HG03354 (cell line): ENCODE measurements around the gene EXD3.

Experiments used
- ATAC-seq: cut with Tn5 transposase; IDR thresholded peaks from one replicate; pipeline ENCODE4 v1.9.1; 2021; ENCODE audit warnings: mild to moderate bottlenecking; ENCODE audit not compliant: unreplicated experiment, poor library complexity, severe bottlenecking

Gene EXD3

GRCh38 chr9:137304383-137305059, 118.4 kb downstream of the EXD3 start:
- ATAC-seq: no peak

DNA sequence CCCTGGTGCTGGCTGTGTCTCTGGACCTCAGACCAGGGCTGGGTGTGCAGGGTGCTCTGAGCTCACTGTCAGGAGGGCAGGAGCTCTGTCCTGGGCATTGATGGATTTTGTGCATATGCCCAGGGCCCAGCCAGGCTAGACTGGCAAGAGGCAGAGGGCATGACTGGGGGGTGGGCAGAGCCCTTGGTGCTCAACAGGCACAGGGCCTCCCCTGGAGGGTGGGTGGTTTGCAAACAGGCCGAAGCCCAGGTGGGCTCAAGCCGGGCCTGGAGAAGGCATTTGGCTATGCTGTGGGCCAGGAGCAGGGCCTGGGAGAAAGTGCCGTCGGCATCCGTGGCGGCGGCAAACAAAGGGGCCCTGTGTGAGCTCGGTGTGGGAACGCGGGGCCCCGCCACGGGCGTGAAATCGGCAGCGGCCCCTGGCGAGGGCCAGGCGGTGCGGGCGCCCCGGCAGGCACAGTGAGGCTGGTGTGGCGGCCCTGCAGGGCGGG, 119.0 kb downstream of the EXD3 start:
- ATAC-seq: no peak

DNA sequence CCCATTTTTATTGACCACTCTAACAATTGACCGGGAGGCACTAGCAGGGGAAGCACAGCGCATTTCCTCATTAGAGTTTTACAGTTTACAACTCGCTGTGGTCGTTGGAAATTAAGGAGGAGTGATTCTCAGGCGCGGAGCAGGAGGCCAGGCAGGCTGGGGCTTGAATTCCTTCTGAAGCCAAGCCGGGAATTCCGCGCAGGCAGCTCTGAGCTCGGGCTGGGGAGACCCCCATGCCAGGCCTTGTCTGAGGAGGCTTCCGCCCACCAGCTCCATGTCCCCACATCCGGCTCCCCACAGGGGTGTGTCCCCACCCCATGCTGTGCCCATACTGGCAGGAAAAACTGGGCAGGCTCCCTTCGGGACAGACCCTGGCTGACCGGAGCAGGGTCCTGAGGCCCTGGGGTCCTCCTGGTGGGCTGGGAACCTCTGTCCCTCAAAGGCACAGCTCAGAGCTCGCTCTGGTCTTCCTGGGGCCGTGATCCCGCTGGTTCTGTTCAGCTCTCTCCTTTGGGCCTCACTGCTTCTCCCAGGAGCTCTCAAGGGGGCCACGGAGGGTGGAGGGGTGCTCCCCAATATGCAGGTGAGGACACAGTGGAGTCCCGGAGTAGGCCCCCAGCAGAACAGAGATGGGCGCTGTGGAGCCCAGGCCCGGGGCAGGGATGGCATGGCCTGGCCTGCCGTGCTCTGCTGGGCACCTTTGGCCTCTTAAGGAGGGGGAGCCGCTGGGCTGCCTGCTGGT, 119.6 kb downstream of the EXD3 start:
- no peak for ATAC-seq

DNA sequence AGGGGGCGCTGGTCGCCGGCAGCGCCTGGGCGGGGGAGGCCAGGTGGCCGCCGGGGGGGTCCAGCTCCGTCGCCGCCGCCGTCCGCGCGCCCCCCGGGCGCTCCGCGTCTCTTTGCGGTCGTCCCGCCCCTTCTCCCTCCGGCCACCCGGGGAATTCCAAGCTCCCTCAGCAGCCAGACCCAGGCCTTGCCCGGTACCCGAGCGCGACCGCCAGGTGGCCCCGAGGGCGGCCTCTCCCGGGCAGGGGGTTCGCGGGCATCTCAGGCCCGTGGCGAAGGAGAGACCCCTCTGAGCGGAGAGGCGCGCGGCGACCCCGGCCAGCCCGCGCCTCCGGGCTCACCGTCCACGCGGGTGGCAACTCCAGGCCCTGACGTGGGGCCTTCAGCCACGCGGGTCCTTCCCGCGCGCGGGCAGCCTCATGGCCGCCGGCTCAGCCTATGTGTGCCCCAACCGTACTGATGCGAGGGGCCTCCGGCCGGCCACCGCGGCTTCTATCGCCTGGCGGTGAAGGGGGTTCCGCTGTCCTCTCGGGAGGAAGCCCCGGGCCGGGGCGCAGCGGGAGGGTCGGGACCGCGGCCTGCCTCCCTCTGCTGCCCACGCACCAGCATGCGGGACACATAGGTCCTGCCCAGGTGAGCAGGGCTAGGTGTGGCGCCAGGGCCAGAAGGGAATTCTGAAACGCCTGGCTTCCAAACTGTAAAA, 120.4 kb downstream of the EXD3 start:
- peak; percentile 50 for ATAC-seq

DNA sequence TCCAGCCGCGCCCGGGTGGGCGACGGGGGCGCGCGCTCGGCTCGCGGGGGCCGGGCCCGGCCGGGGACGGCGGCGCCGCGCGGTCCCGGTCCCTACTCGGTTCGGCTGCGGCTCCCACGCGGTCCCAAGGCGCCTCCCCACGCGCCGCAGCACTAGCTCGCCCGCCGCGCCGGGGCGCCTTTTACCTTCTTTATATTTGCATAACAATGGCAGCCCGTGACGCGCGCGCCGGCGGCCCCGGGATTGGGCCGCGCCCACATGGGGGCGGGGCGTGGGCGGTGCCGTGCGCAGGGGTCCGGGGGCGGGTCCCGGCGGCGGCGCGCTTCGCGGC, 120.9 kb downstream of the EXD3 start, which contains the start of gene NRARP:
NRARP (minus strand) TSS at position 154 of the 331 bp plus-strand sequence. CDS start 343 bp downstream, outside the sequence.
- ATAC-seq: peak; percentile 79

DNA sequence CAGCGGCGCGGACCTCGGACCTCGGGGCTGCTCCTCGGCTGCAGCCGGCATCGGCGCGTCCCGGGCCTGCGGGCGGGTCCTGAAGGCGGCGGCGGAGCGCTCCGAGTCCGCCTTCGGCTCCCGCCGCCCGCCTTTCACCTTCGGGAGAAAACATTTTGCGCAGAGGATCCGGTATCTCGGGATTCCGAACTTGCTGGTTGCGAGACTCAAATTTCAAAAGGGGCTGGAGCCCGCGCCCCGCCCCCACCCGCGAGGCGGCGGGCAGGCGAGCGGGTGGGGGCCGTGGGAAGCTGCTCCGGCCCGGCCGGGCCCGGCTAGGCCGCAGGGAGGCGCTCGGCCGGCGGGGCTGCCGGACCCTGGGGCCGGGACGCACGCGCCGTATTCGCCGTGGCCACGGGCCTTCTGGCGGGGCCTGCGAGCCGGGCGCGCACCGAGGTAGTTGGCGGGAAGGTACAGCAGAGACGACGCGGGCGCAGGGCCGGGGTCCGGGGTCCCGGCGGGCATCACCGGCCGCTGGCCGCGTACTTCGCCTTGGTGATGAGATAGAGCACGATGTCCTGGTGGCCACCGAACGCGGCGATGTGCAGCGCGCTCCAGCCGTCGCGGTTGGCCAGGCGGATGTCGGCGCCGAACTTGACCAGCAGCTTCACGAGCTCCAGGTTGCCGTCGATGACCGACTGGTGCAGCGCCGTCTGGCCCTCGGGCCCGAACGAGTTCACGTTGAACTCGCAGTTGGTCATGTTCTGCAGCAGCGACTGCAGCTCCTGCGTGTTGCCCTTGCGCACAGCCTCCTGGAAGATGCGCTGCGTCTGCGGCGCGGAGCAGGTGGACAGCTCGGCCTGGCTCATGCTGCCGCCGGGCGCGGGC, 121.6 kb downstream of the EXD3 start:
- ATAC-seq: peak; percentile 7

- no peak for ATAC-seq
Measured at GRCh38 chr9:137300567-137301080, 122.3 kb downstream of the EXD3 start.

DNA sequence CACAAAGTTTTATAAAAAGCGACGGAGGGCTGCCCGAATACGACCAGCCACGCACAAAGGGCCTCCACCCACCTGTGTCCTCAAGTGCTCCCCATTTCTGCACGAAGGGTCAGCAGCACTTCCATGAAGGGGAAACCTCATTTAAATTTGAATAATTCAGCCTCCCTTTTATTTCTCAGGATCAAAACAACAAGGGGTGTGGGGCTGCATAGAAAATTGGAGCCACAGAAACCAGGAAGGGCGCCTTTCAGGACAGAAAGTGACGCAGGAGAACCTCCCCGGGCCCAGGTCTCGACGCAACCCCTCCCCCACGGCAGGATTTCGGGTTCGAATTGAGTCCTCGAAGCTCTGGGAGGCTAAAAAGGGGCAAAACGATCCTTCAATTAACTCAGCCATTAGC, 123.0 kb downstream of the EXD3 start:
- ATAC-seq: no peak

DNA sequence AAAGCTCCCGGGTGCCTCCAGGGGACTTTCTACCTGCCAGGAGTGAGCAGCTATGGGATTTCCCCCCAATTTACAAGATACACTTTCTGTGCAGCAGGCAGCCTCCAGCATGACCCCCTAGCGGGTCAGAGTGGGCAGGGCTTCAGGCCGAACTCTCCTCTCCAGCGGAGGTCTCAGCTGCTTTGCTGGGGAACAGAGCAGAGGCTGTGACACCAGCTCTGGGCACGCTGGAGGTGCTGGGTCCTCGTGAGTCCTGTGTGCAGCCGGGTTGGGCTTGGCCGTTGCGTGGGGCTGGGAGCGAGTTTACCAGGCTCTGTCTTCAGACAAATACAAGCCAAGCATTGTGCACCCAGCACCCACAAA, 123.8 kb downstream of the EXD3 start:
- ATAC-seq: no peak

DNA sequence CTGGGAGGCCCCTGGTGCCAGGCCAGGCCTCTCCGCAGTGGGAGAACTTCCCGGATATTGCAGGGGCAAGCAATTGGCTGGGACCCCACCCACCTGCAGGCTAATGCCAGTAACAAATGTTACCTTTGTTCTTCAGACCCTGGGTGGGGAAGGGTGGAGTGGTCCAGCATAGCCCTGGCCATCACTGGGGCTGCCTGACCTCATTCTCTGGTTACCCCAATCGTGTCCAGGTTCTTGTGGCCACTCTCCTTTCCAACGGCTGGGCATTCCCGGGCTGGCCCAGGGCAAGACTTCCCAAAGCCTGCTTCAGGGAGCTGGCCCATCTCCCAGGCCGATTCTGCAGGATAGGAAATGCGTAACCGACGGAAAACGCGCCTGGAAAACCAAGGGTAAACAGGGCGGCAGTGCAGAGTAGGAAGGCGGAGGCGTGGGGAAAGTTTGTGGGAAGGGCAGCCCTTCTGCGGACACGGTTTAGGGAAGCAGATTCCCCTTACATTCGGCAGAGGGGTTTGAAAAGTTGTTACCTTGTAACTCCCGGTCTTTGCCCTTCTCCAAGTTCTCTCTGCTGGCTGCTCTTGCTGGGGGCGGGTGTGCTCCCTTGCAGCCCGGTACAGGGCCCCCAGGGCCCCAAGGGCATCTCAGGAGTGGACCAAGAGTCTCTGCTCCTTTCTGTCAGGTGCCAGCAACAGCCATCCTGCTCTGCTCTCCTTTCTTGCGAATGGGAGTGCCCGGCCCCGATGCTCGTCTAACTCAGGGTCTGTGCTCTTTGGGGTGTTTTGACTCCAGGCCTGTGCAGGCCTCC, 124.4 kb downstream of the EXD3 start:
- ATAC-seq: no peak

GRCh38 chr9:137297966-137298365, 125.0 kb downstream of the EXD3 start:
- no peak for ATAC-seq

DNA sequence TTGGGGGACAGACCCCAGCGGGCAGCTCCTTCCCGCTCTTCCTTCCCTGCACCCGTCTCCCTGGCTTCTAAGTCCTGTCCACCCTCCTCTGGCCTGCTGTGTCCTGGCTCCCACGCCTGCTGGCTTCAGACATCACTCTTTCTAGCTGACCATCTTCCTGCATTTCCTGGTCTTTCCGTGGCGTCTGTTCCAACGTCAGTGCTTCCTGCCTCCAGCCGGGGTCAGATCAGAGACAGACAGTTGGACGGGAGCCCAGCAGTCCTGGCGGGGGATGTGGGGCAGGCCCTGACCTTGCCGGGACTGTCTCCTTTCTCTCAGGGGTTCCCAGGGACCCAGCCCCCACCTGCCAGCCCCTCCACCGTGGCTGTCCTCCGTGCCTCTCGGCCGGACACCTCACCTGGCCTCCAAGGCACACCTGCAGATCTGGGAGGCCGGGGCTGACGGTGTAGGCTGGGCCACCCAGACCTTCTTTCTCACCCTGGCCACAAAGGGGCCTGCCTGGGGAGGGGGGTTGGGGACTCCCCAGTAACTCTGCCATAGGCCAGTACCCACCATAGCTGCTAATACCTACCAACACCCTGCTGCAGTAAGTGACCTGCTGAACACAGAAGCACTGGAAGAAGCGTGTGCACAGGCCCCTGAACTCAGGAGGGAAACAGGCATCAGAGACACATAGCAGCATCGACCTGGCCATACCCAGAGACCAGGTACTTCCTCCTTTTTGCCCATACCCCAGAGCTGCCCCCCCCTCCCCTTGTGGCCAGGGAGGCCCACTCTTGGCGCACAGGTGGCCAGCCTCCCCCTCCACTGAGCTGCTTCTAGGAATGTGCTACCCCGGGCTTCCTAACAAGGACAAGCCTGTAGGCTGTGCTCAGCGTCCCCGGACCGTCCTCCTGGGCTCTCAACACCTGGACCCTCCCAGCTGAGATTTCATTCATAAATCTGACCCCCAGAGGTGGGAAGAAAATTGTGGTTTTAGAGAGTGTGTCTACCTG, 126.0 kb downstream of the EXD3 start:
- no peak for ATAC-seq

- ATAC-seq: peak; percentile 5
Measured at GRCh38 chr9:137295849-137296669, 126.9 kb downstream of the EXD3 start.

- peak; percentile 58 for ATAC-seq
Measured at GRCh38 chr9:137295238-137295811, 127.6 kb downstream of the EXD3 start.

- no peak for ATAC-seq
Measured at GRCh38 chr9:137294681-137295237, 128.2 kb downstream of the EXD3 start.

GRCh38 chr9:137294091-137294680, 128.8 kb downstream of the EXD3 start:
- ATAC-seq: no peak
